Measurements from ENCODE around the gene SUSD6.
"Not testable (repeated sequence)": the region's sequence is repeated elsewhere in the genome, so short reads cannot be mapped to it uniquely, and the experiment has no call there.

The SUSD6 gene

GRCh38 chr14:69629225-69630127, 18.1 kb downstream of the SUSD6 start:
- Mint-ChIP-seq H3K9me3 (no peaks in the 10 kb centered on the region), H3K27me3 (no peaks in the 10 kb centered on the region), H3K27ac (peak overlapping the region; percentile 11 to 62), H3K4me3 (no peak overlapping the region), H3K4me1 (peaks cover 100% of the 10 kb centered on the region)
- ATAC-seq (no peak), DNase-seq (no peak)

GRCh38 chr14:69630360-69630759, 19.0 kb downstream of the SUSD6 start:
- H3K4me1 Mint-ChIP-seq, result peaks cover 100% of the 10 kb centered on the region
- H3K27me3 Mint-ChIP-seq, result no peaks in the 10 kb centered on the region
- ATAC-seq (no peak), DNase-seq (no peak)
- H3K27ac Mint-ChIP-seq, result peak overlapping the region; percentile 19 to 21
- H3K4me3 Mint-ChIP-seq, result peak overlapping the region in 1 of 2 donors; percentile 10
- H3K9me3 Mint-ChIP-seq, result no peaks in the 10 kb centered on the region

- DNase-seq, result no peak
- no peak for ATAC-seq
- Mint-ChIP-seq H3K27ac (peak overlapping the region in 1 of 2 donors; percentile 13), H3K4me1 (peaks cover 100% of the 10 kb centered on the region), H3K4me3 (no peak overlapping the region), H3K27me3 (no peaks in the 10 kb centered on the region), H3K9me3 (no peaks in the 10 kb centered on the region)
Measured at GRCh38 chr14:69631509-69631908, 20.1 kb downstream of the SUSD6 start.

GRCh38 chr14:69632164-69632563, 20.8 kb downstream of the SUSD6 start:
- ATAC-seq (no peak), DNase-seq (no peak)
- H3K9me3 Mint-ChIP-seq, result no peaks in the 10 kb centered on the region
- H3K4me1 Mint-ChIP-seq, result peaks cover 100% of the 10 kb centered on the region
- no peak overlapping the region for H3K27ac Mint-ChIP-seq
- no peak overlapping the region for H3K4me3 Mint-ChIP-seq
- no peaks in the 10 kb centered on the region for H3K27me3 Mint-ChIP-seq

GRCh38 chr14:69632593-69633151, 21.3 kb downstream of the SUSD6 start:
- Mint-ChIP-seq H3K27ac (no peak overlapping the region), H3K4me1 (peaks cover 100% of the 10 kb centered on the region), H3K9me3 (no peaks in the 10 kb centered on the region), H3K4me3 (no peak overlapping the region), H3K27me3 (no peaks in the 10 kb centered on the region)
- ATAC-seq (no peak), DNase-seq (no peak)

- Mint-ChIP-seq H3K27me3 (no peaks in the 10 kb centered on the region), H3K27ac (no peak overlapping the region), H3K4me3 (no peak overlapping the region), H3K4me1 (peaks cover 100% of the 10 kb centered on the region), H3K9me3 (no peaks in the 10 kb centered on the region)
- DNase-seq (no peak), ATAC-seq (no peak)
Measured at GRCh38 chr14:69633238-69633637, 21.8 kb downstream of the SUSD6 start.

- ATAC-seq (peak; percentile 70), DNase-seq (peak in 1 of 2 donors; percentile 39)
- peak overlapping the region; percentile 61 to 75 for H3K4me3 Mint-ChIP-seq
- H3K9me3 Mint-ChIP-seq, result peaks cover 4 to 6% of the 10 kb centered on the region in 2 donors
- peak overlapping the region; percentile 91 to 95 for H3K27ac Mint-ChIP-seq
- peaks cover 88% of the 10 kb centered on the region for H3K4me1 Mint-ChIP-seq
- no peaks in the 10 kb centered on the region for H3K27me3 Mint-ChIP-seq
Measured at GRCh38 chr14:69635981-69636639, 24.7 kb downstream of the SUSD6 start.

GRCh38 chr14:69636718-69637480, 25.5 kb downstream of the SUSD6 start:
- DNase-seq (no peak), ATAC-seq (no peak)
- peaks cover 88% of the 10 kb centered on the region for H3K4me1 Mint-ChIP-seq
- H3K4me3 Mint-ChIP-seq, result peak overlapping the region; percentile 61 to 75
- peaks cover 10 to 14% of the 10 kb centered on the region in 2 donors for H3K9me3 Mint-ChIP-seq
- no peaks in the 10 kb centered on the region for H3K27me3 Mint-ChIP-seq
- H3K27ac Mint-ChIP-seq, result peak overlapping the region; percentile 91 to 95

- Mint-ChIP-seq H3K4me1 (peaks cover 88% of the 10 kb centered on the region), H3K27ac (peak overlapping the region; percentile 81 to 91), H3K9me3 (peaks cover 17 to 21% of the 10 kb centered on the region in 2 donors), H3K27me3 (no peaks in the 10 kb centered on the region), H3K4me3 (peak overlapping the region; percentile 60 to 71)
- DNase-seq (no peak), ATAC-seq (peak; percentile 21)
Measured at GRCh38 chr14:69637503-69638031, 26.2 kb downstream of the SUSD6 start.

- H3K27ac Mint-ChIP-seq, result no peak overlapping the region
- no peak overlapping the region for H3K4me3 Mint-ChIP-seq
Measured at GRCh38 chr14:69640931-69641330, 29.5 kb downstream of the SUSD6 start.

GRCh38 chr14:69642212-69642793, 30.9 kb downstream of the SUSD6 start:
- peak overlapping the region in 1 of 2 donors; percentile 40 for H3K27ac Mint-ChIP-seq
- H3K9me3 Mint-ChIP-seq, result peaks cover 22 to 29% of the 10 kb centered on the region in 2 donors
- H3K4me3 Mint-ChIP-seq, result peak overlapping the region; percentile 16 to 22
- DNase-seq, H3K27me3 Mint-ChIP-seq, ATAC-seq: not testable (repeated sequence)
- H3K4me1 Mint-ChIP-seq, result peaks cover 83% of the 10 kb centered on the region

More at GRCh38 chr14:69640931-69641330, 29.5 kb downstream of the SUSD6 start:
- ATAC-seq (no peak), DNase-seq (no peak)
- Mint-ChIP-seq H3K9me3 (peaks cover 22 to 29% of the 10 kb centered on the region in 2 donors), H3K27me3 (no peaks in the 10 kb centered on the region), H3K4me1 (peaks cover 88% of the 10 kb centered on the region)

- DNase-seq, result peak; percentile 50 to 60
- peak; percentile 98 for ATAC-seq
- Mint-ChIP-seq H3K27ac (peak overlapping the region; percentile 52 to 63), H3K27me3 (no peaks in the 10 kb centered on the region), H3K9me3 (peaks cover 22 to 29% of the 10 kb centered on the region in 2 donors), H3K4me3 (peak overlapping the region; percentile 14 to 29), H3K4me1 (peaks cover 83% of the 10 kb centered on the region)
Measured at GRCh38 chr14:69643430-69644200, 32.2 kb downstream of the SUSD6 start.

GRCh38 chr14:69644814-69645213, 33.4 kb downstream of the SUSD6 start:
- ATAC-seq (no peak), DNase-seq (no peak)
- Mint-ChIP-seq H3K4me3 (no peak overlapping the region), H3K27ac (peak overlapping the region in 1 of 2 donors; percentile 1), H3K4me1 (peaks cover 90% of the 10 kb centered on the region), H3K9me3 (peaks cover 22 to 29% of the 10 kb centered on the region in 2 donors), H3K27me3 (no peaks in the 10 kb centered on the region)

- Mint-ChIP-seq H3K27me3 (no peaks in the 10 kb centered on the region), H3K27ac (peak overlapping the region in 1 of 2 donors; percentile 12), H3K4me3 (no peak overlapping the region), H3K4me1 (peaks cover 95% of the 10 kb centered on the region), H3K9me3 (peaks cover 8 to 11% of the 10 kb centered on the region in 2 donors)
- no peak for DNase-seq
- no peak for ATAC-seq
Measured at GRCh38 chr14:69647213-69647612, 35.8 kb downstream of the SUSD6 start.
